H1 (cell line): Measurements from ENCODE around the gene ARHGAP15.

ENCODE experiments used
- CTCF ChIP-seq, 3 experiments: IDR thresholded peaks; 1 replicate in 2 of 3; 2 replicates in 1 of 3; pipeline versions ENCODE4 v1.5.1 to v1.6.1; 2011; ENCODE audit warnings: low read length in 3 of 3, mild to moderate bottlenecking in 3 of 3, inconsistent platforms in 2 of 3, low read depth in 1 of 3, moderate library complexity in 1 of 3; ENCODE audit not compliant: insufficient read depth in 1 of 3; ENCODE audit errors: control extremely low read depth in 1 of 3
- EGR1 ChIP-seq: IDR thresholded peaks from 2 replicates; pipeline ENCODE4 v1.6.1; 2011; ENCODE audit warnings: low read depth, low read length, borderline replicate concordance
- POLR2AphosphoS5 ChIP-seq: IDR thresholded peaks from 2 replicates; pipeline ENCODE4 v1.6.1; 2011; ENCODE audit warnings: low read depth, low read length

- TF ChIP-seq EGR1, result no peak
- TF ChIP-seq POLR2AphosphoS5, result no peak
- TF ChIP-seq CTCF (IDR thresholded peaks at IDR 0.05; ENCODE audit: control extremely low read depth in 1 of 3, insufficient read depth in 1 of 3, low read depth in 1 of 3, low read length in 3 of 3), result no peak
Measured at GRCh38 chr2:143691121-143691520, 561.9 kb downstream of the ARHGAP15 start.
